Lung (tissue), 12 donors: ENCODE data around the gene EDC4. TPM values are rescaled to one million over a fixed set of nuclear protein-coding genes. Genes with fewer than 3 reads are reported as not detected.

Source experiments
- ATAC-seq: fragments of 200-7000 bp; cut with Tn5 transposase; one replicate; pipeline ENCODE4 v1.9.1; 2020; ENCODE audit warnings: moderate number of reproducible peaks; ENCODE audit not compliant: insufficient read depth, low FRiP score
- DNase-seq, 3 donors: peaks; one replicate each; pipeline ENCODE4 v3.0.0-alpha.2; 2013 to 2017
- H3K27ac ChIP-seq, 2 donors: one replicate each; pipeline ENCODE4 v1.5.1; 2013; ENCODE audit warnings: mild to moderate bottlenecking in 2 of 2, moderate library complexity in 2 of 2, control low read depth in 1 of 2, inconsistent platforms in 1 of 2, low read depth in 1 of 2, low read length in 1 of 2
- H3K27me3 ChIP-seq, 3 donors: one replicate each; pipeline ENCODE4 v1.5.1; 2013; ENCODE audit warnings: low read length in 2 of 3; ENCODE audit not compliant: control insufficient read depth in 3 of 3, insufficient read depth in 3 of 3
- H3K36me3 ChIP-seq, 4 donors: one replicate each; pipeline ENCODE4 v1.5.1; 2013; ENCODE audit warnings: low read length in 4 of 4, mild to moderate bottlenecking in 1 of 4, moderate library complexity in 1 of 4; ENCODE audit not compliant: control insufficient read depth in 4 of 4, insufficient read depth in 4 of 4
- H3K4me1 ChIP-seq, 5 donors: one replicate each; pipeline ENCODE4 v1.5.1; 2013; ENCODE audit warnings: low read length in 5 of 5, mild to moderate bottlenecking in 2 of 5, moderate library complexity in 1 of 5; ENCODE audit not compliant: control insufficient read depth in 5 of 5, insufficient read depth in 5 of 5
- H3K4me3 ChIP-seq: one replicate; pipeline ENCODE4 v1.5.1; 2013; ENCODE audit warnings: mild to moderate bottlenecking, control low read depth, moderate library complexity
- H3K9ac ChIP-seq, 2 donors: one replicate each; pipeline ENCODE4 v1.5.1; 2013; ENCODE audit warnings: low read length in 2 of 2, control low read depth in 1 of 2; ENCODE audit not compliant: insufficient read depth in 1 of 2
- H3K9me3 ChIP-seq, 4 donors: one replicate each; pipeline ENCODE4 v1.5.1; 2013; ENCODE audit warnings: low read length in 3 of 4, mild to moderate bottlenecking in 1 of 4, moderate library complexity in 1 of 4; ENCODE audit not compliant: control insufficient read depth in 4 of 4, insufficient read depth in 3 of 4
- CTCF ChIP-seq: IDR thresholded peaks from 2 replicates; pipeline ENCODE4 v1.5.1; 2012; ENCODE audit warnings: mild to moderate bottlenecking; ENCODE audit errors: control extremely low read depth, extremely low read depth
- WGBS, 2 donors: extraction: QIAGEN DNeasy Blood & Tissue Kit; methylation state at CpG; one replicate each; pipeline ENCODE4 v1.1.7; 2013; 5-methylcytosine and 5-hydroxymethylcytosine counted together
- polyA plus RNA-seq, 2 donors: library from polyadenylated mRNA; stranded (reverse); fragments of 200-250 nt; gene quantifications; one replicate each; pipeline ENCODE4 v1.2.1, GENCODE V29; 2013
- total RNA-seq, 2 donors: library from RNA; depleted of rRNA in 1 of 2; stranded (reverse); fragments of >200 nt in 1 of 2; gene quantifications; one replicate each; pipeline ENCODE4 v1.2.1, GENCODE V29; 2014 to 2021
- donor health status: control.
- donor health status: control.
- donor health status: Bipolar disorder and iron deficiency.
- donor health status: healthy.
- donor health status: DM: yes; HTN: yes; CAD: no.

EDC4 gene
- total and polyA plus RNA-seq, 4 donors = 33.5 to 60.5 (median 39.5) TPM

GRCh38 chr16:67902831-67903230, 30.0 kb downstream of the EDC4 start:
- TF ChIP-seq CTCF = no peak
- H3K4me3 ChIP-seq = no peak overlapping the region
- no peaks in the 10 kb centered on the region for H3K9me3 ChIP-seq
- H3K27me3 ChIP-seq = no peaks in the 10 kb centered on the region
- no peak overlapping the region for H3K9ac ChIP-seq
- no peak for ATAC-seq
- H3K4me1 ChIP-seq = peaks cover 0 to 2% (median 0%) of the 10 kb centered on the region in 5 donors
- peaks cover 0 to 10% (median 4%) of the 10 kb centered on the region in 4 donors for H3K36me3 ChIP-seq
- peak overlapping the region in 1 of 2 donors; percentile 37 for H3K27ac ChIP-seq
- no peak for DNase-seq
- 75 to 82% methylated on average over 4 of the region's 4 CpGs for WGBS, 2 donors

GRCh38 chr16:67907397-67908180, 34.7 kb downstream of the EDC4 start:
- peaks cover 0 to 3% (median 0%) of the 10 kb centered on the region in 5 donors for H3K4me1 ChIP-seq
- H3K9ac ChIP-seq = no peak overlapping the region
- no peaks in the 10 kb centered on the region for H3K27me3 ChIP-seq
- no peak for TF ChIP-seq CTCF
- H3K4me3 ChIP-seq = no peak overlapping the region
- no peak for DNase-seq
- no peak for ATAC-seq
- peaks cover 0 to 33% (median 18%) of the 10 kb centered on the region in 4 donors for H3K36me3 ChIP-seq
- H3K27ac ChIP-seq = no peak overlapping the region
- no peaks in the 10 kb centered on the region for H3K9me3 ChIP-seq
- 92 to 93% methylated on average over 11 of the region's 11 CpGs for WGBS, 2 donors

GRCh38 chr16:67909056-67909742, 36.3 kb downstream of the EDC4 start:
- ATAC-seq (no peak), DNase-seq (no peak)
- no peak overlapping the region for H3K9ac ChIP-seq
- no peaks in the 10 kb centered on the region for H3K27me3 ChIP-seq
- H3K4me1 ChIP-seq = peaks cover 0 to 2% (median 0%) of the 10 kb centered on the region in 5 donors
- peaks cover 0 to 29% (median 20%) of the 10 kb centered on the region in 4 donors for H3K36me3 ChIP-seq
- H3K27ac ChIP-seq = no peak overlapping the region
- WGBS, 2 donors = 96 to 97% methylated on average over 36 of the region's 36 CpGs
- H3K4me3 ChIP-seq = no peak overlapping the region
- no peak for TF ChIP-seq CTCF
- H3K9me3 ChIP-seq = no peaks in the 10 kb centered on the region
